NCI-H345 (cell line): ENCODE measurements around the gene MGAT5.
A peak's percentile ranks its signal among the peaks of the same experiment; 100 is the strongest.

Experiments used
- DNase-seq: peaks from one replicate; lab custom pipeline; 2025; lab: John Stamatoyannopoulos, UW

MGAT5 gene

GRCh38 chr2:134449751-134450513 lies 196.1 kb downstream of the MGAT5 start:
- no peak for DNase-seq

GRCh38 chr2:134451347-134451630 lies 197.4 kb downstream of the MGAT5 start:
- no peak for DNase-seq

- DNase-seq, result no peak
Observed at GRCh38 chr2:134452042-134452733, 198.3 kb downstream of the MGAT5 start.

GRCh38 chr2:134453476-134453875 lies 199.6 kb downstream of the MGAT5 start:
- DNase-seq, result no peak

- DNase-seq, result no peak
Observed at GRCh38 chr2:134453973-134454372, 200.1 kb downstream of the MGAT5 start.

- no peak for DNase-seq
Observed at GRCh38 chr2:134454426-134454825, 200.6 kb downstream of the MGAT5 start.

- no peak for DNase-seq
Observed at GRCh38 chr2:134454931-134455330, 201.1 kb downstream of the MGAT5 start.

- DNase-seq, result no peak
Observed at GRCh38 chr2:134455426-134455825, 201.6 kb downstream of the MGAT5 start.

- no peak for DNase-seq
Observed at GRCh38 chr2:134457353-134457752, 203.5 kb downstream of the MGAT5 start.

GRCh38 chr2:134457765-134458472 lies 204.0 kb downstream of the MGAT5 start:
- DNase-seq, result no peak

- no peak for DNase-seq
Observed at GRCh38 chr2:134458473-134458853, 204.6 kb downstream of the MGAT5 start.

- DNase-seq, result no peak
Observed at GRCh38 chr2:134458950-134459349, 205.1 kb downstream of the MGAT5 start.

GRCh38 chr2:134459706-134460406 lies 206.0 kb downstream of the MGAT5 start:
- DNase-seq, result no peak

GRCh38 chr2:134460583-134460998 lies 206.7 kb downstream of the MGAT5 start:
- DNase-seq, result peak; percentile 84

- no peak for DNase-seq
Observed at GRCh38 chr2:134461511-134461910, 207.6 kb downstream of the MGAT5 start.

GRCh38 chr2:134462275-134462674 lies 208.4 kb downstream of the MGAT5 start:
- no peak for DNase-seq

- no peak for DNase-seq
Observed at GRCh38 chr2:134462791-134463698, 209.2 kb downstream of the MGAT5 start.

- no peak for DNase-seq
Observed at GRCh38 chr2:134463699-134464022, 209.8 kb downstream of the MGAT5 start.

- DNase-seq, result no peak
Observed at GRCh38 chr2:134465228-134466105, 211.6 kb downstream of the MGAT5 start.

GRCh38 chr2:134466141-134466540 lies 212.3 kb downstream of the MGAT5 start:
- peak; percentile 64 for DNase-seq

GRCh38 chr2:134468164-134468563 lies 214.3 kb downstream of the MGAT5 start:
- no peak for DNase-seq
